ENCODE results near the gene ROBO2.

The ROBO2 gene

DNA sequence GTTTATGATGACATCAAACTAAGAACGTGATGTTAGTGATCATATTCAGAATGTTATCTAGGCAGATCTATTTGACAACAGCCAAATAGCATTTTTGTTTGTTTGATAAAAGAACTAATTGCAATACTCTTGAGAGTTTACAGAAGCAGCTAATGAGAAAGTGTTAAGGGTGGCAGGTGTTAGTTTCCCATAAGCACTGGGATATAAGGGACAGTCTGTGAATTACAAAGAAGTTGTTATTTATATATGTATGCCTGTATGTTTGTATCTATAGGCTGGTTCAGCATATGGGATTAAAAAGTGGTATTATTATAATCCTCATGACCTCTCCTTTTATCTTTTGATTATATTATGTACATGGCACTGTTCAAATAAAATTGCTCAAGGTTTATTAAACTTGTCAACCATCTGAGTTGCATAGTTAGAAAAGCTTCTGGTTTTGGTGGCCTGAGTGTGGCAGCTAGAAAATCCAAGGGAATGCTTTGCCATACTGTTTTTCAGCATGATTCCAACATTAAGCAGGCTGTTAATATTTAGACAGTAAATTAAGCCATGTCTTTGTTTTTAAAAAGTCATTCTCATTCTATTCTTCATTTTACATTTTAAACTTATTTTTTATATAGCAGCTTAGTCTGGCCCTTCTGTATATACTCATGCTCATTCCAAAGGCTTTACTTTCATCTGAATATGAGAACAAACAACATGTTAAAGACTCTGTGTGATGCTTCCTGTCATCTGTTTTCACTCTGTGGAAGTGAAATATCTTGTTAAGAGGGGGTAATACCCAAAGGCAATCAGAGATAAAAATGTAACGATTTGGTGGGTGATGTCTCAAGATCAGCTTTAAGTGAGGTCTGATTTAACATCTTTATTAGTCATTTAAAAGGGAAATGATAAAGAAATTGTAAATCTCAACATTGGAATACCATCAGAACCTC is 13.1 kb downstream of the ROBO2 start:
- TF ChIP-seq POLR2A (IDR thresholded peaks at IDR 0.05; ENCODE audit: low read depth, low read length): no peak
- no peak for TF ChIP-seq TAF1 (IDR thresholded peaks at IDR 0.05; ENCODE audit: borderline replicate concordance, low read depth, low read length)
- no peak for TF ChIP-seq POLR2AphosphoS5 (IDR thresholded peaks at IDR 0.05; ENCODE audit: low read depth, low read length)
- DNase-seq (ENCODE audit: insufficient read length) (no peak), FAIRE-seq (no peak)

DNA sequence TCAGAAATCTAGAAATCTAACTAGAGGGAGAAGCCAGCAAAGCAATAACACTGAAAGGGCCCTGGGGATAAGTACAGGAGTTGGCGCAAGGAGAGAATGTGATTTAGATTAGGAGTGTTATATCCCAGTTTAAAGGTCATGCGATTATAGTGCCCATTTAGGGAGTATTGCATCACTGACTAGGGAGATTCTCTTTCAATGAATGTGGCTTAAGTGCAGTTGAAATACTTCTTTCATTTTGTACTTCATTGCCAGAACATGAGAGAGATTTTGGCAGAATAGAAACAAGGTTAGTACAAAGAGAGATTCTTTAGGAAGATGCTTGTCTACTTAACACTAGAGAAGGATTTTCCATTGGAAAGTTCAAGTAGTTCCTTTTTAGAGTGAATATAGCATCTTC is 13.9 kb downstream of the ROBO2 start:
- DNase-seq (ENCODE audit: insufficient read length): no peak
- TF ChIP-seq POLR2A (IDR thresholded peaks at IDR 0.05; ENCODE audit: low read depth, low read length) (no peak), POLR2AphosphoS5 (IDR thresholded peaks at IDR 0.05; ENCODE audit: low read depth, low read length) (no peak), TAF1 (IDR thresholded peaks at IDR 0.05; ENCODE audit: borderline replicate concordance, low read depth, low read length) (no peak)
- FAIRE-seq: no peak

DNA sequence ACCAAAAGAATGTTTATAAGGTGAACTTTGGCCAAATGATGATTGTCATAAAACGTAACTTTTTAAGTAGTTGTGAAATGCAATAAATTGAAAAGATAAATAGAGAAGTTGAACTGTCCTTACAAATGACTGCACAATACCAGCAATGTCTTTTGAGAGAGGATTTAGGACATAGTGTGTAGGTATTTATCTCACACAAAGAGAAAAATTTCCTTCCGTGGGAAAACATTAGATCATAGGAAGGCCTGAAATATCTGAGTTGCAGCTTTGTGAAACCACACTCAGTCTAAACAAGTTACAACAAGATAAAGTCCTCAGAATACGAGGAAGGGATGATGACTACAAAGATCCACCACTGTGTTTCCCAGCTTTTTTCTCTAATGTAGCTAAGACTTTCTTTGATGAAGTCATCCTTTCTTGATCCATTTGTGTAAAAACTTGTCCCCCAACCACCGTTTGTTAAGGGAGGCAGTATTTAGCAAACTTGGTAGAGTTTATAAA is 16.0 kb downstream of the ROBO2 start:
- no peak for TF ChIP-seq TAF1 (IDR thresholded peaks at IDR 0.05; ENCODE audit: borderline replicate concordance, low read depth, low read length)
- no peak for TF ChIP-seq POLR2A (IDR thresholded peaks at IDR 0.05; ENCODE audit: low read depth, low read length)
- no peak for TF ChIP-seq POLR2AphosphoS5 (IDR thresholded peaks at IDR 0.05; ENCODE audit: low read depth, low read length)
- FAIRE-seq (no peak), DNase-seq (ENCODE audit: insufficient read length) (no peak)

DNA sequence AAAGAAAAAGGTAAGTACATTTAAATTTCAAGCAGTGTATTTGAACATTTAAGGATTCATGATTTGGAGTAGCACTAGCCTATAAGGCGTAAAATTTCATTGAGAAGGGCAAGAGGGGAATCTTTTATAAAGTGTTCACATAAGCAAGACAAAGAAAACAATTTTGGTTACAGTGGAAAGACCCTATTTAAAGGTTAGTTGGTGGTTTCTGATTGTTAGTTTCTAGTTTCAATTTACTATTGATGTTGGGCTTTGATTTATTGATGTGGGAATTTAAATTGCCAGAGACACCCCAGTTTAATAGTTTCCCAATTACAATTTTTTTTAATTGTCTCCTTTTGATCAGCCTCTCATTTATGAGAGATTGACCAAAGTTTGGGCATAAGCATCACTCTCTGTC is 19.5 kb downstream of the ROBO2 start:
- no peak for TF ChIP-seq POLR2A (IDR thresholded peaks at IDR 0.05; ENCODE audit: low read depth, low read length)
- no peak for TF ChIP-seq TAF1 (IDR thresholded peaks at IDR 0.05; ENCODE audit: borderline replicate concordance, low read depth, low read length)
- no peak for TF ChIP-seq POLR2AphosphoS5 (IDR thresholded peaks at IDR 0.05; ENCODE audit: low read depth, low read length)
- DNase-seq (ENCODE audit: insufficient read length): no peak
- no peak for FAIRE-seq

DNA sequence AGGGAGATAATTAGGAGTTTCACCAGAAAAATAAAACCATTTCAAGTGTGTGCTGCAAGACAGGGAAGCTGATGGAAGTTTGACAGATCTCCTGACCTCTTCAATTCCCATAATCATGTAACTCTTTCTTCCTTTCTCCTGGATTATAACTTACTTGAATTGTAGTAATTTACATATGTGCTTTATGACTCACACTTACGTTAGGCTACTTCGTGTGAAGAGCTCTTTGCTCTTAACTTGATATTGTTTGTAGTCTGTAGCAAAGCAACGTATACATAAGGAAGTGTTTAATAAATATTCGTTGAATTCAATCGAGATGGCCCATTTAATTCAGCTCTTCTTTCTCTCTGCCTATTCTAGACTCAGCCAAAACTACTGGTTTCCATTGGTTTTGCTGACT is 23.5 kb downstream of the ROBO2 start:
- DNase-seq (ENCODE audit: insufficient read length) (no peak), FAIRE-seq (no peak)
- no peak for TF ChIP-seq TAF1 (IDR thresholded peaks at IDR 0.05; ENCODE audit: borderline replicate concordance, low read depth, low read length)
- TF ChIP-seq POLR2AphosphoS5 (IDR thresholded peaks at IDR 0.05; ENCODE audit: low read depth, low read length): no peak
- TF ChIP-seq POLR2A (IDR thresholded peaks at IDR 0.05; ENCODE audit: low read depth, low read length): no peak

DNA sequence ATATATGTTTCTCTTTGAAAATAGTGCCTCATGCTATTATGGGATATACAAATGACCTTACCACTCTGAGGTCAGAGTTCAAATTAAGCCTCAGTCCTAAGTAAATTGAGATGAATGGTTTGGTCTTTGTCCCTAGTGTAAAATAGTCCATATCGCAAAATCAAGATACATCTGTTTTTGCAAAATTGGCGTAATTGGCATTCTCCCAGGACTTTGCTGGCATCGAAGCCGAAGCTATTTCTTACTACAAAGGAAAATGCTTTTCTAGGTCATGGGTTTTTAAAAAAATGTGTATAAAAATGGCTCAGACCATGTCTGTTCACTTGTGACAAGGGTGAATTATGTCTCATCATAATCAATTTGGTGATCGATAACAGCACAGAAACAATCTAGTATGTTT is 25.9 kb downstream of the ROBO2 start:
- no peak for DNase-seq (ENCODE audit: insufficient read length)
- FAIRE-seq: no peak
- TF ChIP-seq POLR2AphosphoS5 (IDR thresholded peaks at IDR 0.05; ENCODE audit: low read depth, low read length) (no peak), POLR2A (IDR thresholded peaks at IDR 0.05; ENCODE audit: low read depth, low read length) (no peak), TAF1 (IDR thresholded peaks at IDR 0.05; ENCODE audit: borderline replicate concordance, low read depth, low read length) (no peak)

DNA sequence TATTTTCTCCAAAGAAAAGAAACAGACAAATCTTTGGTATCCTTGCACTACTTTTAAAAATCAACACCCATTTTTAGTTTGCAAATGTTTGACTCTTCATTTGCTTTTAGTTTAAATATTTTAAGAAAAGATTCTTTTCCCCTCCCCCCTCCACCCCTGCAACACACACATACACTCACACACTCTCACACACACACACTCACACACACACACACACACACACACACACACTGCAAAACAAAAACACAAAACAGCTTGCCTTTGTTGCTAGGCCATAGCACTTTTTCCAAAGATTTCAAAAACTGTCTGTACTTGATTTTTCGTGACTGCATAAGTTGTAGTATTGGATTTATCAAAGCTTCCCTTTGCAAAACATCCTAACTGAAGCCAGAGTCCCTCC is 26.9 kb downstream of the ROBO2 start:
- no peak for FAIRE-seq
- no peak for DNase-seq (ENCODE audit: insufficient read length)
- TF ChIP-seq POLR2A (IDR thresholded peaks at IDR 0.05; ENCODE audit: low read depth, low read length) (no peak), TAF1 (IDR thresholded peaks at IDR 0.05; ENCODE audit: borderline replicate concordance, low read depth, low read length) (no peak), POLR2AphosphoS5 (IDR thresholded peaks at IDR 0.05; ENCODE audit: low read depth, low read length) (no peak)

DNA sequence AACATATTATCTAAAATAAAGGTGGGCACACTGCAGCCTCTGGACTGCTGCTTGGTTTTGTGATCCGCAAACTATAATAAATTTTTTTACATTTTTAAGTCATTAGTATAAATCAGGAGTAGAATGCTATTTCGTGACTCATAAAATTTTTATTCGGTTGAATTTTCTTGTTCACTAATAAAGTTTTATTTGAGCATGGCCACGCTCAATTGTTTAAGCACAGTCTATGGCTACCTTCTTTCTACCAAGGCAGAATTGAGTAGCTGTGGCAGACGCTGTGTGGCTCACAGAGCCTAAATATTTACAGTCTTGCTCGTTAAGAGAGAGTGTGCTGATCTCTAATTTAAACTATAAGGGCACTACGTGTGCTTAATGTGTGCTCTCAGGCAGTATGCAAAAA is 28.9 kb downstream of the ROBO2 start:
- DNase-seq (ENCODE audit: insufficient read length) (no peak), FAIRE-seq (no peak)

DNA sequence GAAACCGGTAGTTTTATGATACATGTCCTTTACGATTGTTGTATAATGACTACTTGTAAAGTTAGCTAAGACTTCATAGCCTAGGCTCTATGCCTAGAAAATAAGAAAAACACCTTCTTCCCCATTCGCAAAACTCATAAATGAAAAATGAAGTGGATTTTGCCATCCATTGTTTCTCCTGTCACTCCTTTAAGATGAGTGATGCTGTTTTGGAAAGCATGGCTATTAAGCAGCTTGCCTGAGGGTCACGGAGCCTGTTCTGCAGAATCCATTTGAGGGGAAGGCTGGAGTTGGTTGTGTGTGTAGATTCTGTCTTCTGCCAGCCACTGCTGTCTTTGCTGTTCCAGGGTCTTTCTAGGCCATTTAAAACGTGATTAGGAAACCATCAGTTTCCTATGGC is 31.5 kb downstream of the ROBO2 start:
- no peak for FAIRE-seq
- TF ChIP-seq TAF1 (IDR thresholded peaks at IDR 0.05; ENCODE audit: borderline replicate concordance, low read depth, low read length) (no peak), POLR2AphosphoS5 (IDR thresholded peaks at IDR 0.05; ENCODE audit: low read depth, low read length) (no peak), POLR2A (IDR thresholded peaks at IDR 0.05; ENCODE audit: low read depth, low read length) (no peak)
- no peak for DNase-seq (ENCODE audit: insufficient read length)

More for the DNA sequence above, 28.9 kb downstream of the ROBO2 start:
- TF ChIP-seq TAF1 (IDR thresholded peaks at IDR 0.05; ENCODE audit: borderline replicate concordance, low read depth, low read length): no peak
- TF ChIP-seq POLR2AphosphoS5 (IDR thresholded peaks at IDR 0.05; ENCODE audit: low read depth, low read length): no peak
- TF ChIP-seq POLR2A (IDR thresholded peaks at IDR 0.05; ENCODE audit: low read depth, low read length): no peak

DNA sequence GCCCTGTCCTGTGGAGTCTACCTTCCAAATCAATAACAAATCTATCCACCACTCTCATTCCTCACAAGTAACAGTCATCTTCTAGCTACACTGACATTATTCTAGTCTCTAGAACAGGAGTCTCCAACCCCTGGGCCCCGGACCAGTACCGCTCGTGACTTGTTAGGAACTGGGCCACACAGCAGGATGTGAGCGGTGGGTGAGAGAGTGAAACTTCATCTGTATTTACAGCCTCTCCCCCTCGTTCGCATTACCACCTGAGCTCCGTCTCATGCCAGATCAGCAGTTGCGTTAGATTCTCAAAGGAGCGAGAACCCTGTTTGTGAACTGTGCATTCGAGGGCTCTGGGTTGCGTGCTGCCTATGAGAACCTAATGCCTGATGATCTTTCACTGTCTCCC is 31.9 kb downstream of the ROBO2 start:
- FAIRE-seq: no peak

DNA sequence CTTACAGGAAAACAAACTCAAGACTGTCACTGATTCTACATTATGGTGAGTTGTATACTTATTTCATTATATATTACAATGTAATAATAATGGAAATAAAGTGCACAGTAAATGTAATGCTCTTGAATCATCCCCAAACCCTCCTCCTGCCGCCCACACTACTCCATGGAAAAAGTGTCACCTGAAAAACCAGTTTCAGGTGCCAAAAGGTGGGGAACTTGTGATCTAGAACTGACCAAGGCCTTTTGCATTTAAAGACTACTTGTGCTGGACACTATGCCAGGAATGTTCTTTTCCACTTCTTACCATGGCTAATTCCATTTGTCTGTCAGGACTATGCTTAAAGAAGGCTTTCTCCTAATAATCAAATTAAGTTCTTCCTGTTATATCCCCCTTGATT is 32.3 kb downstream of the ROBO2 start:
- DNase-seq (ENCODE audit: insufficient read length): no peak

More for the DNA sequence above, 31.9 kb downstream of the ROBO2 start:
- DNase-seq (ENCODE audit: insufficient read length): no peak
- no peak for TF ChIP-seq TAF1 (IDR thresholded peaks at IDR 0.05; ENCODE audit: borderline replicate concordance, low read depth, low read length)
- TF ChIP-seq POLR2A (IDR thresholded peaks at IDR 0.05; ENCODE audit: low read depth, low read length): no peak

DNA sequence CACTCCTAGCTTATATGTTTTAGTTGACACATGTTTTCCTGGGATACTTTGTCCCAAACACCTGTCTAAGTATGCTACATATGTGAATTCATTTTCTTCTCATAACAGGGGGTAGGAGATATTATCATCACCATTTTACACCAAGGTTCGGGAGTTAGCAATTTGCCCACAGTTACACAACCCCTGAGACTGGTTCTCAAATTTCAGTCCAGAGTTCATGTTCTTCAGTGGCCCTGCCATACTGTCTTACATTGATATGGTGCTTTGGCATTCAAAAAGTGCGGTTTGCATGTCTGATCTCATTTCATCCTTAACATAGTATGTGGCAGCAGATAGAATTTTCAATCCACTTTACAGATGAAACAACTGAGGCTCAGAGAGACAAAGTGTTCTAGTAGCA is 38.4 kb downstream of the ROBO2 start:
- FAIRE-seq (no peak), DNase-seq (ENCODE audit: insufficient read length) (no peak)
- no peak for TF ChIP-seq POLR2A (IDR thresholded peaks at IDR 0.05; ENCODE audit: low read depth, low read length)
- TF ChIP-seq TAF1 (IDR thresholded peaks at IDR 0.05; ENCODE audit: borderline replicate concordance, low read depth, low read length): no peak
- no peak for TF ChIP-seq POLR2AphosphoS5 (IDR thresholded peaks at IDR 0.05; ENCODE audit: low read depth, low read length)

More for the DNA sequence above, 32.3 kb downstream of the ROBO2 start:
- TF ChIP-seq TAF1 (IDR thresholded peaks at IDR 0.05; ENCODE audit: borderline replicate concordance, low read depth, low read length) (no peak), POLR2AphosphoS5 (IDR thresholded peaks at IDR 0.05; ENCODE audit: low read depth, low read length) (no peak), POLR2A (IDR thresholded peaks at IDR 0.05; ENCODE audit: low read depth, low read length) (no peak)
- no peak for FAIRE-seq

All from GM12892 (cell line).